Measurements from ENCODE around the gene CDC42EP3. TPM values are rescaled to one million over a fixed set of nuclear protein-coding genes. Genes with fewer than 3 reads are reported as not detected.

CDC42EP3 gene
- total RNA-seq, 1 donor from 2014 or later = 73.1 TPM

DNA sequence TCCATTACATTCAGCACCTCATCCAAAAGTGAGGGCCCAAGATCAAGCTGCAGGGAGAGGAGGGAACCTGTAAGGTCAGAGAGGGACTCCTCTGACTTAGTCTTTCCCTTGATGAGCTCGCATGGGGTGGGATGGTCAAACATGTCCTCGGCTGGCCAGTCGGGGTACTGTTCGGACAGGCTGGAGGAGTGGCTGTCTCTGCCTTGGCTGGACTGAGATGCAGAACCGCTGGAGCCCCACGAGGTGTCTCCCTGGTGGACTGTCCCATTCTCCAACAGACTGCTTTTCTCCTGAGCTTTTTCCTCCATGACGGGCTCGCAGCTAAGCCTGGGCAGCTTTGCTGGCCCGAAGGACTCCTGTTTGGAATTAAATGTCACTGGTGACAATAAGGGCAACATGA, 25.6 kb downstream of the CDC42EP3 start:
- H3K4me3 ChIP-seq = no peak overlapping the region
- TF ChIP-seq, protein P1, sequence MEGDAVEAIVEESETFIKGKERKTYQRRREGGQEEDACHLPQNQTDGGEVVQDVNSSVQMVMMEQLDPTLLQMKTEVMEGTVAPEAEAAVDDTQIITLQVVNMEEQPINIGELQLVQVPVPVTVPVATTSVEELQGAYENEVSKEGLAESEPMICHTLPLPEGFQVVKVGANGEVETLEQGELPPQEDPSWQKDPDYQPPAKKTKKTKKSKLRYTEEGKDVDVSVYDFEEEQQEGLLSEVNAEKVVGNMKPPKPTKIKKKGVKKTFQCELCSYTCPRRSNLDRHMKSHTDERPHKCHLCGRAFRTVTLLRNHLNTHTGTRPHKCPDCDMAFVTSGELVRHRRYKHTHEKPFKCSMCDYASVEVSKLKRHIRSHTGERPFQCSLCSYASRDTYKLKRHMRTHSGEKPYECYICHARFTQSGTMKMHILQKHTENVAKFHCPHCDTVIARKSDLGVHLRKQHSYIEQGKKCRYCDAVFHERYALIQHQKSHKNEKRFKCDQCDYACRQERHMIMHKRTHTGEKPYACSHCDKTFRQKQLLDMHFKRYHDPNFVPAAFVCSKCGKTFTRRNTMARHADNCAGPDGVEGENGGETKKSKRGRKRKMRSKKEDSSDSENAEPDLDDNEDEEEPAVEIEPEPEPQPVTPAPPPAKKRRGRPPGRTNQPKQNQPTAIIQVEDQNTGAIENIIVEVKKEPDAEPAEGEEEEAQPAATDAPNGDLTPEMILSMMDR (IDR thresholded peaks at IDR 0.05) = no peak
- peak; percentile 33 for DNase-seq
- no peak for ATAC-seq
- H3K27ac ChIP-seq = no peak overlapping the region
- peaks cover 77% of the 10 kb centered on the region for H3K4me1 ChIP-seq
- H3K36me3 ChIP-seq = peaks cover 39% of the 10 kb centered on the region
- no peaks in the 10 kb centered on the region for H3K9me3 ChIP-seq
- intact Hi-C loops (cut with DNase I) = no loop called here
- no peaks in the 10 kb centered on the region for H3K27me3 ChIP-seq (ENCODE audit: low read depth)

DNA sequence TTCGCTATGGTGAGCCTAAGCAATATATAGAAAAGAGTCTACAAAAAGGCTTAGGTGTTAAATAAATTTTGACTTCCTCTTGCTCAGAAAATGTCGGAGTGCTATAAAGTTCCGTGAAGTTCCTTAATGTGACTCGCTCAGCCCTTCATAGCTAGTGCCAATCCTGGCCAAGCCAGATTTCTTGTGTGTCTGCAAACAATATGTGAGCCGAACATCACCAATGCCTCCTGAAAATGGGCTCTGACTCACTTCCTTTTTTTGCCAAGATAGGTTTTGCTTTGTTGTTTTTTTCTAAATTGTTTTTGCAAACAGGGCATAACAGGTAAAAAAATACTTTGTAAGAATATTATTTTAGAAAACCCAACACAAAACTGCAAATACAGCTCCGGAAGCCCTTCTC, 26.1 kb downstream of the CDC42EP3 start:
- Histone ChIP-seq H3K4me3 (no peak overlapping the region), H3K9me3 (no peaks in the 10 kb centered on the region), H3K4me1 (peaks cover 73% of the 10 kb centered on the region), H3K36me3 (peaks cover 39% of the 10 kb centered on the region), H3K27ac (no peak overlapping the region), H3K27me3 (ENCODE audit: low read depth) (no peaks in the 10 kb centered on the region)
- intact Hi-C loops (cut with DNase I) = no loop called here
- DNase-seq = peak; percentile 10
- ATAC-seq = no peak
- TF ChIP-seq, protein P1 (IDR thresholded peaks at IDR 0.05) = no peak

DNA sequence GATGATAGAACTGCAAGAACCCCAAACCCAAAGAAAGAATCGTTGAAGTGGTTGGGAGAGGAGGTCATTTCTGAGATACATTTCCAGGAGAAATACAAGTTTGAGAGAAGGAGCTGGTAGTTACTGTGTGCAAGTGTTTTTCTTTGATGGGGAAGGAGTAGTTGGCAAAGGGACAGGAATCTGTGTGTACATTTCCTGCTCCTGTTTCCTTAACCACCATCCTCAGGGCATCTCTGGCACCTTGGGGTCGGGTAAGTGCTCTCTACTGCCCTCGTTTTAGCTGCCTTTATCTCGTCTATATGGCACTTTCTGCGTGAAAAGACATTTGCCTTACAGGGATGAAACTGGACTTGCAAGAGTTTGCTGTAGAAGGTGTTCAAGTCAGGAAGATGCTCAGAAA, 27.3 kb downstream of the CDC42EP3 start:
- H3K4me1 ChIP-seq = peaks cover 61% of the 10 kb centered on the region
- H3K36me3 ChIP-seq = peaks cover 39% of the 10 kb centered on the region
- intact Hi-C loops (cut with DNase I) = no loop called here
- ATAC-seq = no peak
- no peak overlapping the region for H3K4me3 ChIP-seq
- H3K27ac ChIP-seq = no peak overlapping the region
- no peak for DNase-seq
- H3K9me3 ChIP-seq = no peaks in the 10 kb centered on the region
- TF ChIP-seq, protein P1 (IDR thresholded peaks at IDR 0.05) = no peak
- H3K27me3 ChIP-seq (ENCODE audit: low read depth) = no peaks in the 10 kb centered on the region

DNA sequence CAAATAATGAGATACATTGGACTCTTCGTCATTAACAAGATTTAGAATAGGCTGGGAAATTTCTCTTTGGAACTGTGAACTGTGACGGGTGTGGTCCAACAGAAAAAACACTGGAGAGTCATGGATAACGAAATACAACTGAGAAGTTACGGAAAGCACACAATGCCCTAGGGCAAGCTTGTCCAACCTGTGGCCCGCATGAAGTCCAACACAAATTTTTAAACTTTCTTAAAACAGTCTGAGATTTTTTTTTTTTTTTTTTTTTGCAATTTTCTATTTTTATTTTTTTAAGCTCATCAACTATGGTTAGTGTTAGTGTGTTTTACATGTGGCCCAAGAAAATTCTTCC, 27.7 kb downstream of the CDC42EP3 start:
- Histone ChIP-seq H3K27ac (no peak overlapping the region), H3K36me3 (peaks cover 39% of the 10 kb centered on the region), H3K4me3 (no peak overlapping the region), H3K27me3 (ENCODE audit: low read depth) (no peaks in the 10 kb centered on the region), H3K9me3 (no peaks in the 10 kb centered on the region), H3K4me1 (peaks cover 56% of the 10 kb centered on the region)
- TF ChIP-seq, protein P1 (IDR thresholded peaks at IDR 0.05) = no peak
- ATAC-seq (no peak), DNase-seq (no peak)
- intact Hi-C loops (cut with DNase I) = no loop called here

DNA sequence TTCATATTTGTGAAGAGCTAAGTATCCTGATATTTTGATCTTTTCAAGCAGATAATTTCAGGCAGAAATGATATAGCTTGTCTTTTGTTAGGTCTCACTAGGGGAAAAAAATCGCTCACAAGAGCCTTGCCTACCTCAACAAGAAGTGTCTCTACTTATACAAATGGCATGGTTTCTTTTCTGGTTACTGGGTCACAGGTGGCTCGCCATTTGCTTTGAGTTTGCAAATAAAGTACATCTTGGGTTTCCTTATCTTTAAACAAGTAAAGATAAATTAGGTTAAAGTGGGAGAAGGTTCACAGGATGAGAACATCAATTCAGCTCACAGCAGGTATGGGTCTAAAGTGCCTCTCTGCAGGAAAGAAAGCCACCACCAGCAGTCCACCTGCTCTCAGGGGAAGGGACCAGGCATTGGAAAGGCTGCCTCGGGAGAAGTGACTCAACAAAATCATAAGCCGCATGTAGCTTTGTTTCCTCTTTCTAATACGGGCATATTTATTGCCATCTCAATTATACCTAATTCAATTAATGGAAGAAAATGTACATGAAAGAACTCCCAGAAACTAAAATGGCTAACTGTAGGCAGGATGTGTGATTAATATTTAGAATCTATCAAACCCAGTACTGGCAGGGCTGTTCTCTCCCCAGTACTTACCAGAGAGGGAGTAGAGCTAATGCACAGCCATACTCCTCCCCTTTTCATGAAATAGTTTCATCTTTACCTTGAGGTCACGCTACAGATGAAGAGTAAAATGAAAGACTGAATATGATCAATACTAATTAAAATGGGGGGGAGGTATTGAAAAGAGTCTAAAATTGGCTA, 28.3 kb downstream of the CDC42EP3 start:
- Histone ChIP-seq H3K27ac (no peak overlapping the region), H3K4me1 (peaks cover 50% of the 10 kb centered on the region), H3K36me3 (peaks cover 39% of the 10 kb centered on the region)

More for the DNA sequence above, 28.3 kb downstream of the CDC42EP3 start:
- H3K27me3 ChIP-seq (ENCODE audit: low read depth) = no peaks in the 10 kb centered on the region
- H3K9me3 ChIP-seq = no peaks in the 10 kb centered on the region
- intact Hi-C loops (cut with DNase I) = no loop called here
- H3K4me3 ChIP-seq = no peak overlapping the region
- no peak for ATAC-seq
- TF ChIP-seq, protein P1 (IDR thresholded peaks at IDR 0.05) = no peak
- DNase-seq = no peak

Measured in lower lobe of right lung (tissue), 2 donors.